Measurements from ENCODE around the gene ABCC8. TPM values are rescaled to one million over a fixed set of nuclear protein-coding genes. Genes with fewer than 3 reads are reported as not detected.

ABCC8 gene
- total RNA-seq, 1 experiment from 2014 or later: 2.4 TPM

GRCh38 chr11:17406818-17407149 lies 69.9 kb downstream of the ABCC8 start:
- no peak overlapping the region for H2AK5ac ChIP-seq (ENCODE audit: insufficient read length, low read length)
- no peaks in the 10 kb centered on the region for H3K23me2 ChIP-seq (ENCODE audit: insufficient read length, low read depth, low read length, poor library complexity, severe bottlenecking)
- H3K27me3 Mint-ChIP-seq (ENCODE audit: low read depth): peaks cover 22% of the 10 kb centered on the region
- H2BK120ac ChIP-seq (ENCODE audit: low read depth, low read length, poor library complexity, severe bottlenecking): no peak overlapping the region
- no peak overlapping the region for H3K23ac ChIP-seq (ENCODE audit: insufficient read length, low read depth, low read length)
- H2AFZ ChIP-seq (ENCODE audit: low read length): no peak overlapping the region
- H2BK5ac ChIP-seq (ENCODE audit: insufficient read length, low read length): no peak overlapping the region
- no peak overlapping the region for H3K56ac ChIP-seq (ENCODE audit: insufficient read length, low read depth, low read length)
- H3K14ac ChIP-seq (ENCODE audit: insufficient read depth, low read length): no peak overlapping the region
- no peak overlapping the region for H2BK15ac ChIP-seq (ENCODE audit: low read depth, low read length)
- H3K27ac Mint-ChIP-seq: no peak overlapping the region; a peak in 1 of 7 replicates
- no peak overlapping the region for H3K18ac ChIP-seq (ENCODE audit: insufficient read length, low read depth, low read length)
- no peaks in the 10 kb centered on the region for H3K9me3 ChIP-seq (ENCODE audit: control insufficient read depth, low read depth, low read length)
- H2BK20ac ChIP-seq (ENCODE audit: low read depth, low read length, poor library complexity, severe bottlenecking): no peak overlapping the region
- DNase-seq: no peak
- no peak overlapping the region for H3K4ac ChIP-seq (ENCODE audit: low read depth, low read length)
- WGBS (ENCODE audit: extremely low coverage, insufficient read length, low lambda C conversion rate): no CpG with 5 or more reads among the region's 13 CpGs
- no peak overlapping the region for H4K8ac ChIP-seq (replicated peaks; ENCODE audit: insufficient read length, low read depth, low read length)
- H3T11ph ChIP-seq (ENCODE audit: low read length): no peak overlapping the region
- H3K27ac ChIP-seq (ENCODE audit: insufficient read length, low read depth, low read length): no peak overlapping the region
- no peak for TF ChIP-seq CTCF (conservative IDR thresholded peaks at IDR 0.05)
- no peak overlapping the region for H3K9ac ChIP-seq (ENCODE audit: extremely low read depth, insufficient read length, low read length)
- no peak overlapping the region for H4K5ac ChIP-seq (ENCODE audit: insufficient read length, low read depth, low read length)
- no peak overlapping the region for H3K4me3 Mint-ChIP-seq
- H3K9me3 Mint-ChIP-seq: peaks cover 0 to 4% of the 10 kb centered on the region in 2 experiments; a peak in 1 of 5 replicates
- H3K4me1 Mint-ChIP-seq: peaks cover 0 to 10% of the 10 kb centered on the region in 2 experiments; a peak in 1 of 4 replicates
- H3K27me3 ChIP-seq (ENCODE audit: insufficient read depth, low read length): no peaks in the 10 kb centered on the region
- no peaks in the 10 kb centered on the region for H3K79me1 ChIP-seq (ENCODE audit: insufficient read depth, low read depth, low read length, poor library complexity, severe bottlenecking)
- H3K36me3 Mint-ChIP-seq (ENCODE audit: insufficient read depth in 1 of 3, low read depth in 3 of 3): no peaks in the 10 kb centered on the region
- H3K79me2 ChIP-seq (ENCODE audit: insufficient read depth, low read length): no peaks in the 10 kb centered on the region
- no peaks in the 10 kb centered on the region for H3K4me1 ChIP-seq (ENCODE audit: insufficient read depth, low read length)
- H3K4me2 ChIP-seq (ENCODE audit: insufficient read depth, insufficient read length, low read length): no peak overlapping the region
- H4K91ac ChIP-seq (ENCODE audit: insufficient read length, low read depth, low read length): no peak overlapping the region
- no peaks in the 10 kb centered on the region for H4K20me1 ChIP-seq (ENCODE audit: control insufficient read depth, insufficient read depth, insufficient read length)
- no peak overlapping the region for H2BK12ac ChIP-seq (ENCODE audit: insufficient read length, low read depth, low read length)

Data from H9 (cell line).